GOT3 (cell line): ENCODE data around the gene EXD2.
A peak's percentile ranks its signal among the peaks of the same experiment; 100 is the strongest.
"Not testable (repeated sequence)": the region's sequence is repeated elsewhere in the genome, so short reads cannot be mapped to it uniquely, and the experiment has no call there.

Experiments
- DNase-seq: peaks from one replicate; lab custom pipeline; 2025; ENCODE audit warnings: mixed read lengths; lab: John Stamatoyannopoulos, UW

EXD2 gene

GRCh38 chr14:69259168-69259526 is 67.8 kb downstream of the EXD2 start:
- DNase-seq = no peak

GRCh38 chr14:69259527-69260189 is 68.4 kb downstream of the EXD2 start, which contains the start of gene GALNT16:
Gene GALNT16 (plus strand): TSS chr14:69260158. CDS start chr14:69260291, 133 bp downstream.
- no peak for DNase-seq

- DNase-seq = no peak
Observed at GRCh38 chr14:69260190-69260860, 69.0 kb downstream of the EXD2 start.

- DNase-seq = no peak
Observed at GRCh38 chr14:69260861-69261564, 69.7 kb downstream of the EXD2 start.

- no peak for DNase-seq
Observed at GRCh38 chr14:69261761-69262331, 70.5 kb downstream of the EXD2 start.

GRCh38 chr14:69262516-69262915 is 71.2 kb downstream of the EXD2 start:
- no peak for DNase-seq

GRCh38 chr14:69263364-69263763 is 72.1 kb downstream of the EXD2 start:
- peak; percentile 43 for DNase-seq

- no peak for DNase-seq
Observed at GRCh38 chr14:69263771-69264170, 72.5 kb downstream of the EXD2 start.

- DNase-seq = no peak
Observed at GRCh38 chr14:69266572-69267345, 75.5 kb downstream of the EXD2 start.

- no peak for DNase-seq
Observed at GRCh38 chr14:69267492-69267891, 76.2 kb downstream of the EXD2 start.

GRCh38 chr14:69268223-69268622 is 76.9 kb downstream of the EXD2 start:
- no peak for DNase-seq

GRCh38 chr14:69268763-69269162 is 77.5 kb downstream of the EXD2 start:
- no peak for DNase-seq

- no peak for DNase-seq
Observed at GRCh38 chr14:69269381-69269780, 78.1 kb downstream of the EXD2 start.

- no peak for DNase-seq
Observed at GRCh38 chr14:69270097-69270496, 78.8 kb downstream of the EXD2 start.

GRCh38 chr14:69270795-69271708 is 79.8 kb downstream of the EXD2 start:
- DNase-seq = peak; percentile 1

GRCh38 chr14:69274321-69274720 is 83.0 kb downstream of the EXD2 start:
- DNase-seq = no peak

- DNase-seq = no peak
Observed at GRCh38 chr14:69275331-69275730, 84.0 kb downstream of the EXD2 start.

GRCh38 chr14:69277356-69277755 is 86.1 kb downstream of the EXD2 start:
- DNase-seq = not testable (repeated sequence)

GRCh38 chr14:69280746-69281291 is 89.5 kb downstream of the EXD2 start:
- no peak for DNase-seq

- DNase-seq = no peak
Observed at GRCh38 chr14:69281450-69282169, 90.3 kb downstream of the EXD2 start.
